BJ (cell line): ENCODE data around the gene FOXN3. TPM values are rescaled to one million over a fixed set of nuclear protein-coding genes. Genes with fewer than 3 reads are reported as not detected.

Experiments used
- CTCF ChIA-PET: fragments of 350-600 bp; formaldehyde crosslinking; extraction: SDS; loops from one replicate; lab custom pipeline; 2021; ENCODE audit warnings: antibody characterized with exemption, inconsistent platforms; lab: Yijun Ruan, JAX
- POLR2A ChIA-PET: fragments of 300-600 bp; sonication (Branson Sonifier 250); formaldehyde crosslinking; extraction: SDS; loops from one replicate; lab custom pipeline; 2021; ENCODE audit warnings: antibody characterized with exemption; lab: Charles Lee
- DNase-seq: peaks from one replicate; pipeline ENCODE4 v3.0.0-alpha.2; 2011; ENCODE audit warnings: low read depth
- H3K27me3 ChIP-seq: 2 replicates; pipeline ENCODE4 v1.6.0; 2011; ENCODE audit warnings: low read length; ENCODE audit not compliant: control insufficient read depth, insufficient read depth
- H3K36me3 ChIP-seq: 2 replicates; pipeline ENCODE4 v1.5.1; 2011; ENCODE audit warnings: low read length; ENCODE audit not compliant: control insufficient read depth, insufficient read depth
- H3K4me3 ChIP-seq: 2 replicates; pipeline ENCODE4 v1.5.1; 2011; ENCODE audit warnings: low read depth, mild to moderate bottlenecking, control low read depth, low read length
- polyA minus RNA-seq: library from RNA; depleted of rRNA, polyadenylated mRNA; stranded (reverse); fragments of >200 nt; gene quantifications from 2 replicates; pipeline ENCODE4 v1.2.3, GENCODE V29; 2011; rRNA and poly(A)+ RNA removed
- polyA plus RNA-seq: library from polyadenylated mRNA; depleted of rRNA; stranded (reverse); fragments of >200 nt; gene quantifications from 2 replicates; pipeline ENCODE4 v1.2.3, GENCODE V29; 2011; rRNA removed
- TF ChIP-seq, protein P1 (sequence below): IDR thresholded peaks from 2 replicates; pipeline ENCODE4 v1.5.1; 2011; ENCODE audit warnings: low read depth, mild to moderate bottlenecking, control low read depth, inconsistent platforms, low read length, moderate library complexity; ENCODE audit not compliant: insufficient read depth

The FOXN3 gene, protein sequence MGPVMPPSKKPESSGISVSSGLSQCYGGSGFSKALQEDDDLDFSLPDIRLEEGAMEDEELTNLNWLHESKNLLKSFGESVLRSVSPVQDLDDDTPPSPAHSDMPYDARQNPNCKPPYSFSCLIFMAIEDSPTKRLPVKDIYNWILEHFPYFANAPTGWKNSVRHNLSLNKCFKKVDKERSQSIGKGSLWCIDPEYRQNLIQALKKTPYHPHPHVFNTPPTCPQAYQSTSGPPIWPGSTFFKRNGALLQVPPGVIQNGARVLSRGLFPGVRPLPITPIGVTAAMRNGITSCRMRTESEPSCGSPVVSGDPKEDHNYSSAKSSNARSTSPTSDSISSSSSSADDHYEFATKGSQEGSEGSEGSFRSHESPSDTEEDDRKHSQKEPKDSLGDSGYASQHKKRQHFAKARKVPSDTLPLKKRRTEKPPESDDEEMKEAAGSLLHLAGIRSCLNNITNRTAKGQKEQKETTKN
- polyA plus RNA-seq (30.2 and 31.3 TPM in 2 replicates), polyA minus RNA-seq (48.4 and 56.2 TPM in 2 replicates)

DNA sequence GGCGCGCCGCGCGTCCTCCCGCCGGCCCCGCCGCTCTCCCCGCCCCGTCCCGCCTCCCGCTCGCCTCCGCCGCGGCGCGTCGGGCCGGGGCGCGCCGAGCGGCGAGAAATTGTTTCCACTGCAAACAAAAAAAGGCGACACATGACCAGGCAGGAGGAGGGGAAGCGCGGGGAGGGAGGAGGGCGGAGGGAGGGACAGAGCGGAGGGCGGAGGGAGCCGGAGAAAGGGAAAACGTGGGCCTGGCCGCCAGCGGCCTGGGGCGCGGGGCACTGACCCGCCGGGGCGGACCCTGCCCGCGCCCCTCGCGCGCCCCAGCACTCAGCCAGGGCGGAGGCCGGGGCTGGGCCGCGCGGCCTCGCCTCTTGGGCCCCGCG lies at the start of gene FOXN3:
Gene FOXN3, minus strand, starts transcription at position 143 of the 374 bp plus-strand sequence. CDS start 4,757 bp downstream, outside the sequence.
- H3K4me3 ChIP-seq, result peak within 1 kb of the TSS; percentile 74
- POLR2A ChIA-PET, result interaction anchor here (0.6 kb wide), 1 partner anchor 506 kb away, joined by 8 read pairs; no protein-coding TSS in a partner anchor
- no peaks in the 10 kb centered on the region for H3K27me3 ChIP-seq
- CTCF ChIA-PET, result no interaction called here
- DNase-seq, result no peak
- TF ChIP-seq, protein P1, sequence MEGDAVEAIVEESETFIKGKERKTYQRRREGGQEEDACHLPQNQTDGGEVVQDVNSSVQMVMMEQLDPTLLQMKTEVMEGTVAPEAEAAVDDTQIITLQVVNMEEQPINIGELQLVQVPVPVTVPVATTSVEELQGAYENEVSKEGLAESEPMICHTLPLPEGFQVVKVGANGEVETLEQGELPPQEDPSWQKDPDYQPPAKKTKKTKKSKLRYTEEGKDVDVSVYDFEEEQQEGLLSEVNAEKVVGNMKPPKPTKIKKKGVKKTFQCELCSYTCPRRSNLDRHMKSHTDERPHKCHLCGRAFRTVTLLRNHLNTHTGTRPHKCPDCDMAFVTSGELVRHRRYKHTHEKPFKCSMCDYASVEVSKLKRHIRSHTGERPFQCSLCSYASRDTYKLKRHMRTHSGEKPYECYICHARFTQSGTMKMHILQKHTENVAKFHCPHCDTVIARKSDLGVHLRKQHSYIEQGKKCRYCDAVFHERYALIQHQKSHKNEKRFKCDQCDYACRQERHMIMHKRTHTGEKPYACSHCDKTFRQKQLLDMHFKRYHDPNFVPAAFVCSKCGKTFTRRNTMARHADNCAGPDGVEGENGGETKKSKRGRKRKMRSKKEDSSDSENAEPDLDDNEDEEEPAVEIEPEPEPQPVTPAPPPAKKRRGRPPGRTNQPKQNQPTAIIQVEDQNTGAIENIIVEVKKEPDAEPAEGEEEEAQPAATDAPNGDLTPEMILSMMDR, result no peak
- H3K36me3 ChIP-seq, result peaks cover 2% of the 10 kb centered on the region

DNA sequence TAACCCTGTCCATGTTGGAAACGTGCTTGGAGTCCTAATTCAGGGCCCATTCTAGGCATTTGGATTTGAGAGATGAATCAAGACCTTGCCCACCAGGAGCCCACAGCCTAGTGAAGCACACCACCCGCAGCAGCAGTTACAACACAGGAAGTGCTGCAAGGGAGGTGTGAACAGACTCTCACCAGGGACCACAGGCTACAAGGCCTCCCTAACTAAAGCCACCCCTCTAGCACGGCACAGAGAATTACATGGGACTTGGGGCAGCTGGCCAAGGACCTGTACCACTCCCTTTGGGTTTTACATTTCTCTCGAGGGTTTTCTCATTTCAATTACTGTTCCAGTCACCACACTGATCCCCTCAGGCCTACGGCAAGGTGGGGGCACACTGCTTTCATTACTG lies 49.5 kb upstream of the FOXN3 start:
- Histone ChIP-seq H3K4me3 (no peak overlapping the region), H3K36me3 (no peaks in the 10 kb centered on the region; the same call in 1 of the 2 replicates), H3K27me3 (no peaks in the 10 kb centered on the region)
- CTCF ChIA-PET, result interaction anchor here (0.7 kb wide), 1 partner anchor 35 kb away, joined by 3 read pairs; no protein-coding TSS in a partner anchor
- no peak for DNase-seq
- TF ChIP-seq, protein P1, result no peak
- POLR2A ChIA-PET, result no interaction called here

DNA sequence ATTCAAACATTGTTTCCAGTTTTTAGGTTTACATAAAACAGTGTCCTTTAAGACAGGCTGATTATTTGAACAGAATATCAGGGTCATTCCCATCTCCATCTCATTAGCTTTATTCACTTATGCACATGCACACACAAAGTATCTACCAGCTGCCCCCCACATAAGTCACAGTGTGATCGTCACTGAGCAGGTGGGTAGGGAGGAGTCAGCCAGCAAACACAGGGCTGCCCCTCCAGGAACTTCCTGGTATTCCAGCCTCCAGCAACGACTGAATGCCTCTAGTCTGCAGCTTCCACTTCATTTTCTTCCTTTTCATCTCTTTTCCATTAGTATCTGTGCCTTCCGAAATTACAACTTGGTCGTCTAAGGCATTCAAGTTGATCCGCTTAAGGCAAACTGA lies 48.8 kb upstream of the FOXN3 start:
- CTCF ChIA-PET, result no interaction called here
- H3K36me3 ChIP-seq, result no peaks in the 10 kb centered on the region; the same call in 1 of the 2 replicates
- no peak for DNase-seq
- H3K4me3 ChIP-seq, result no peak overlapping the region
- TF ChIP-seq, protein P1, result no peak
- no peaks in the 10 kb centered on the region for H3K27me3 ChIP-seq
- POLR2A ChIA-PET, result no interaction called here

DNA sequence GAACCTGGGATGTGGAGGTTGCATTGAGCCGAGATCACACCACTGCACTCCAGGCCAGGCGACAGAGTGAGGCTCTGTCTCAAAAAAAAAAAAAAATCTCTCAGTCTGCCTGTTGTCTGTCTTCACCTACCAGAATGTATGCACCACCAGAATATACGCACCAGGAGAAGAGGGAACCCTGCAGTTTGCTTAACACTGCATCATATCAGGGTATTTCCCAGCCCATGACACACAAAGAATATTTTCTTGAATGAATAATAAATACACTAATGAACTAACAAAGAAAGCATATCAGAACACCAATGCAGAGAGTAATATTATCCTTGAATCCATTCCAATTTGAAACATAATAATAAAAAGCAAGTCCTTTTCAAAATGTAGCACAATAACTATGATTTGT lies 44.2 kb upstream of the FOXN3 start:
- TF ChIP-seq, protein P1, result no peak
- Histone ChIP-seq H3K36me3 (no peaks in the 10 kb centered on the region), H3K27me3 (no peaks in the 10 kb centered on the region), H3K4me3 (no peak overlapping the region)
- no peak for DNase-seq
- CTCF ChIA-PET, result interaction anchor here (0.8 kb wide), 1 partner anchor 13 kb away, joined by 3 read pairs; no protein-coding TSS in a partner anchor
- POLR2A ChIA-PET, result no interaction called here

DNA sequence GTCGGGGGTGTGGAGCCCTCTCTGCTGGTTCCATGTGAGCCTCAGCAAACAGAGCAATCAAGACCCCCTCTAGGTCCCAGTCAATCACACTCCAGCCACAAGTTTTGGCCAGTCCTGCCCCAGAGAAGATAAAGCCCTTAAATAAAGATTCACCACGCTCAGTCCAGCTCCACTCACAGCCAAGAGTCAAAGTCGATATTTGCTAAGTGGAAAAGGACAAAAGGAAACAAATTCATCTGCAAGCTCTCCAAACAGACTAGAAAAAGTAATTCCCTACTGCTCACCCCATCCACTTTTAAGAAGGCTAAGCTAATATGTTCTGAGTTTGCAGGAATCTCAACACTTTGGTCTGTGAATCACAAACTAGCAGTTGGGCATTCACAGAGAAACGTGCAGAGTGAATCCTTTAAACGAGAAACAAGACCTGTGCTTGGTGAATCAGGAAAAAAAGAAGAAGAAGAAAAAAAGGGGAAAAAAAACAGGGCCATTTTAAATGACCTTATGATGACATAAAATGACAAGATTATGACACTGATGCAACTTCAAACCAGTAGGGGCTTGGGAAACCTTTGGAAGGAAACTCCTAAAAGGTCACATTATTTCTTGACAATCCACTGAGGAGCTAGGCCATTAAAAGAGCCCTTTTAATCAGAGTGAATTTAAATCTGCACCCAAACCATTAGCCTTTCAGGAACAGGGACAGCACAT lies 41.8 kb upstream of the FOXN3 start:
- no peak overlapping the region for H3K4me3 ChIP-seq
- ChIA-PET POLR2A (no interaction called here), CTCF (no interaction called here)

More for the DNA sequence above, 41.8 kb upstream of the FOXN3 start:
- TF ChIP-seq, protein P1, result no peak
- no peak for DNase-seq
- Histone ChIP-seq H3K27me3 (no peaks in the 10 kb centered on the region), H3K36me3 (no peaks in the 10 kb centered on the region)
